GM19467 (cell line): ENCODE data around the gene NSMF.
"Not testable (repeated sequence)": the region's sequence is repeated elsewhere in the genome, so short reads cannot be mapped to it uniquely, and the experiment has no call there.

Source experiments
- ATAC-seq: cut with Tn5 transposase; IDR thresholded peaks from one replicate; pipeline ENCODE4 v1.9.1; 2021; ENCODE audit warnings: mild to moderate bottlenecking, moderate library complexity; ENCODE audit not compliant: unreplicated experiment

NSMF gene

DNA sequence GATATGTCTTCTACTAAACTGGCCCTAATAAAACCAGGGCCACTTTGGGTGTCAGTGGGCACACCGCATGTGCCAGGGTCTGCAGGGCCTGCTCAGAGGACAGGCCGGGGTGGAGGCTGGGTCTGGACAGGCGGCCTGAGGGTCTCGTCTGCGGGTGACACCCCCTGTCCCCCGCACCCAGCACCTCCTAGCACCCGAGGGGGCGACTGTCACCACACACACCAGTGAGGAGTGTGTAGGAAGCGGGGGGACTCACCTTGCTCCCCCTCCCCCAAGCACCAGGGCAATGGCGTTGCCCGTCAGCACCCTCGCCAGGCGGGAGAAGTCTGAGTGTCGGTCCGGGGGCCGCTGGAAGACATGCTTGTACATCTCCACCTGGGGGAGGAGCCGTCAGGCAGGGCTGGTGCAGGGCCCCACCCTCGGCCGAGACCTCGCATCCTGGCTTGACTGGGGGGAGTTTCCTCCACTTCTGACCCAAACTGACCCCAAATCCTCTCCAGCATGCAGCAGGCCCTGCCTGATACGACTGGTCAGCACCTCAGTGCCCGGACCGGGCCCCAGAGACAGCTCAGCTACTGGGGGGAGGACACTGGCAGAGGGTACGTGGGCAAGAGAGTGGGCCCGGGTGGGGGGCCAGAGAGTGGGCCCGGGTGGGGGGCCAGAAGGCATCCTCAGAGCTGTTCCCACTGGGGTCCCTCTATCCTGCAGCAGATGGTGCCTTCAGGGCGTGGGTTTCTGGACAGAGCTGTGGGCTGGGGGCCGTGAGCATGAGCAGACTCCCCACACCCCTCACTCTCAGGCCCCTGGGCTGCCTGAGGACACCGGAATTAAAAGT lies 18.9 kb upstream of the NSMF start:
- no peak for ATAC-seq

DNA sequence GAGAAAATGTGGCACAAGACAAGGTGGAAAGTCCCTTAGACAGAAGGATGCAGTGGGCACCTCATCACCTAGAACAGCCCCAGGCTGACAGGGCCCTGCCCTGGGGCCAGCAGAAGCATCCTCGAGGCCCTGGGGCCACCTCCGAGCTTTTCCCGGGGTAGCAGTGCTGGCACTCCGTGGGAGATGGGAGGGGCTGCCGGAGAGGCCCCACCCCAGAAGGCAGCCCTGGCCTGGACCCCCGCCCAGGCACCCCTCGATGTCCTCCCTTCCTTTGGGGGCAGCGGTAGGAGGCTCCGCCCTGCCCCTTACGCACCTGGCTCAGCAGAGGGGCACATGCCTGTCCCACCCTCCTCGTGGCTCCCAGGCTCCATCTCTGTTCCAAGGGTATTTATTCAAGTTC lies 17.7 kb upstream of the NSMF start:
- ATAC-seq = no peak

DNA sequence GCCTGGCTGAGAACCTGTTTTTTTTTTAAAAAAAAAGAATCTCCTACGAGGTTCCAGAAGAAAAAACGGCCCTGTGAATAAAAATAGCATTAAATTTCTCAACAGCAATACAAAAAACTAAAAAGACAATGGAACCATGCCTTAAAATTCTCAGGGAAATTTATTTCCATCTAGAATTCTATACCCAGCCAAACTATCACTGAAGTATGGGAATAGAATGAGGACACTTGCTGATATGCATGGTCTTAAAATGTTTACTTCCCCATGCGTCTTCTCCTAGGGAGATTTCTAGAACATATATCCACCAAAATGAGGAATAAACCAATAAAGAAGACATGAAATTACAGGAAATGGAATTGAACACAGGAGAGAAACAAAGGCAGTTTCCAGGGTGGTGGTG lies 16.5 kb upstream of the NSMF start:
- no peak for ATAC-seq

DNA sequence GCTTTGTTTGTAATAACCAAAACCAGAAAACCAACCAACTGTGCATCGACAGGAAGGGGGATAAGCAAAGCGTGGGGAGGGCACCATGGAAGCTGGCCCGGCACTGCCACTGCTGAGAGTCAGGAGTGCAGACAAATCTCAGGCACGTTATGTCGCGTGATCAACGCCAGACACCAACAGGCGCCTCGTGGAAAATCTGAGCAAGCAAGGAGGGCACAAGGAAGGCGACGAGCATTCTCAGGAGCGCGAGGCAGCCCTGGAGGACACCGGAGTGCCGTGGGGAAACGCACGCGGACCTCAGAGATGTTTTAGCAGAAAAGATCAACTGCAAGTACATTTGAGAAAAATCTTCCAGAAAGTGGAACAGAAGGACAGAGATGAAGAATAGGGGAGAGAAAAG lies 15.1 kb upstream of the NSMF start:
- no peak for ATAC-seq

DNA sequence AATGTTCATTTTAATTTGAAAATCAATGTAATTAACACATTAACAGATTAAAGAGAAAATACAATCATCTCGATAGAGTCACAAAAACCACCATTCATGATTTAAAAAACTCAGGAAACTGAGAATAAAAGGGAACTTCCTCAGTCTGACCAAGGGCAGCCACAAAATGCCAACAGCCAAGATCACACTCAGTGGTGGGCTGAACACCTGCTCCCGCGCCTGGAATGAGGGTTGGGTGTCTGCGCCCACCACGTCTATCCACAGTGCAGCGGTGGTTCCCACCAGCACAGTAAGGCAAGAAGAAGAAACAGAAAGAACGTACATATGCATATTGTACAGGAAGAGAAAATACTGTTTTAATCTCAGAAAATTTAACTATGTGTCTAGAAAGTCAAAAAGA lies 11.7 kb upstream of the NSMF start:
- ATAC-seq = no peak

DNA sequence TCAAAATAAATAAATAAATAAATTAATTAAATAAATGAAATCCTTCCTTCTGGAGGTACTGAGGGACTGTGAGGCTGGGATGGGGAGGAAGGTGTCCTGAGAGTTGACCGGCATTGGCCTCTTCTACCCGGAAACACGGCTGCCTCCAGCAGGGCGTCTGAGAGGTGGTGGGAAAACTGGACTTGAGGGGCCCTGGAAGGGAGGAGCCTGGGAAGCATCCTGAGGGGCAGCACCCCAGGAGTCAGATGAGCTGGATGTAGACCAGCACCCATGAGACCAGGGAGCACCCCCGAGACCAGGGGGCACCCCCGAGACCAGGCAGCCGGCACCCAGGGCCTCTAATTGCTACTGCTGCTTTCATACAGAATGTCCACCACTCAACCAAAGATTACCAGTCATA lies 8.8 kb upstream of the NSMF start:
- no peak for ATAC-seq

GRCh38 chr9:137467161-137467581 lies 8.0 kb upstream of the NSMF start:
- ATAC-seq = no peak

- ATAC-seq = not testable (repeated sequence)
Measured at GRCh38 chr9:137466389-137467085, 7.4 kb upstream of the NSMF start.

GRCh38 chr9:137465720-137466388 lies 6.7 kb upstream of the NSMF start:
- ATAC-seq = no peak

- ATAC-seq = no peak
Measured at GRCh38 chr9:137465000-137465719, 6.0 kb upstream of the NSMF start.

- no peak for ATAC-seq
Measured at GRCh38 chr9:137464291-137464999, 5.3 kb upstream of the NSMF start.

GRCh38 chr9:137463931-137464290 lies 4.8 kb upstream of the NSMF start:
- no peak for ATAC-seq

DNA sequence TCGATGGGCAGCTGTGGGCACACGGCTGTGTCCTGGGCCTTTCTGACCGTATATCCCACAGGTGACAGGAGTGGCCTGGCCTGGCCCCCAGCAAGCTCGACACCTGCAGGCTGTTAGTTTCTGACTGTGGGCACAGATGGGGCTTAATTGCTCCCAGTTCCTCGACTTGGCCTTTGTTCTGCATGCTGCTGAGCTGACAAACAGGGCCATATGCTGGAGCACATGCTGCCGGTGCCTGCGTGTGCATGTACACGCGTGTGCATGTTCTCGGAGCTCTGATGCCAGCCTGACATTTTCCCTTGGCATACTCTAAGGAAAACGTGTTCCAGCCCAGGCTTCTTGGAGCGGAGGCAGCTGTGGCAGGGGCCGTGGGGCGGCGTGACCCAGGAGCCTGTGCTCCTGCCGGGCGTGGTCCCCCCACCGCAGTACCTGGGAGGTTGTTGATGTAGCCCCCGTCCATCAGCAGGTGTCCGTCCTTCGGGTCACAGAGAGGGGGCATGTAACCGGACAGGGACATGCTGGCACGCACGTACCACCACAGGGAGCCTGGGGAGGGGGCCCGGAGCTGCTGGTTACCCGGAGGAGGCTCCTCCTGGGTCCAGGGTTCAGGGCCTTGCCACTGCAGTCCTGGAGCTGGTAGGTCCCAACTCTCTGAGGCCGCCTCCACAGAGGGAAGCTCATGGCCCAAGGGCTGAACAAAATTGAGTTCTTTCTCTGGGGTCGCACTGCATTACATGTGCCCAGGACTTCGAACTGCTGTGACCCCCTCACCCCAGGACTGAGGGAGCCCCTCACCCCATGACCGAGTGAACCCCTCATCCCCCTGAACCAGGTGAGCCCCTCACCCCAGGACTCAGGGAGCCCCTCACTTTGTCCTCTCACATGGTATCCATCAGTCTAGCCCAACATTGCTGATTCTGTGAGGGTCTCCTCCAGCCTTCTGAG lies 4.1 kb upstream of the NSMF start:
- ATAC-seq = no peak

DNA sequence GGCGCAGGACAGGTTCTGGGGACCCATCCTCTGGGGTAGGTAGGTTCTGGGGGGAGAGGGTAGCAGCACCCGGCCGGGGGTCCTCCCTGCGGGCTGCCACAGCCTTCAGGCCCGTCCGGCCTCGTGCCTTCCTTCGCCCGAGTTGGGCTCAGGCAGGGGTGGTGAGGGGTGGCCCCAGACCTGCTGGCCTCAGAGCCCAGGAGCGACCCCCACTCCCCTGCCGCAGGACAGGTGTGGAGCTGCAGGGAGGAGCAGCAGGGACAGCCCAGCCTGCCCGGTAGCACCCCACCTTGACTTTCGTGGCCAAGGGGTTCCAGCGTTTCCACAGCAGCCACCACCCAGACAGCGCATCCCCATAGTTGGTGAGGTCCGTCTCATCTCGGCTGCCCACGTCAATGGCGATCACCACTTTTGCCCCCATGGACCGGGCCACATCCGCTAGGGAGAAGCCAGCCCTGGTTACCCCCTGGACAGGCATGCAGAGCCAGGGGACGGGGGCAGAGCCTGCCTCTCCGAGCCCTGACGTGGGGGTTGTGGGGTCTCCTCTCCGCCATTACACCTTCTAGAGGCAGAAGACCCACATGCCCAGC lies 3.4 kb upstream of the NSMF start:
- no peak for ATAC-seq

DNA sequence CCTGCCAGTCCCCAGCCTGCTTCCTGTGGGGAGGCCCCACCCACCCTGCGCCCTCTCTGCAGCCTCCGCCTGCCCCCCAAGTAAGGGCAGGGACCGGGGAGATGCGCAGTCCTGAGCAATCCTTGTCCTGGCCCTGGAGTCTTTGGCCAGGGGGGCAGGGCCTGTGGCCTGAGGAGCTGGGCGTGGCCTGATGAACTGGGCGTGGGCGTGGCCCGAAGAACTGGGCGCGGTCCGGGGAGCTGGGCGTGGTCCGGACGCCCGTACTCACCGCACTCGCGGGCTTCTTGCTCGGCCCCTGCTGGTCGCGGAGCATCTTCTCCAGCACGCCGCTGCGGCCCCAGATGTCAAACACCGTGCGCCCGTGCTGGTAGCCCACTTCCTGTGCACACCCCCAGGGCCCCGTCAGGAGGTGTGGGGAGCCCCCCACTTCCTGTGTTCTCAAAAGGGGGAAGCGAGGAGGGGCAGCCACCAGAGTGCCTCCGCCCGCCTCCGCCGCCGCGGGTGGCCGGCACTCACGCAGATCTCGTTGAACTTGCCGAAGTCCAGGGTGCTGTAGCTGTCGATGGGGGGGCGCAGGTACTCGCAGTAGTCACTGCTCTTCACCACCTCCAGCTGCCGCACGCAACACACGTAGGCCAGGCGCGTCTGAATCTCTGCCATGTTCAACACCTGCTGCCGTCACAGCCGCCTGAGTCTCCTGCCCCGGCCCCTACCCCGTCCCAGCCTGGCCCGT lies 2.7 kb upstream of the NSMF start:
- no peak for ATAC-seq

DNA sequence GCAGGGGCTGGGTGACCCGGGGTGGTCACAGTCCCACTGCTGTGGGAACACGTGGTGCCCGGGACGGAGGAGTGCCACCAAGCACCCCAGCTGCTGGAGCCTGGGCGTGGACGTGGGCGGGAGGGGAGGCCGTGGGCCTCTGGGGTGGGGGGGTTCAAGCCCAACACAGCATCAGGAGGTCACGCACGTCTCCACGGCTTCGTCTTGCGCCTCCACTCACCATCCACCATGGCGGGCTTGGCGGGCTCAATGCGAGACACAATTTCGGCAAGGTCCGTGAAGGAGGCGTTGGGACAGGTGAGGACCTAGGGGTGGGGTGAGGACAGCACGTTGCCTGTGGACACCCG lies 2.2 kb upstream of the NSMF start:
- no peak for ATAC-seq

DNA sequence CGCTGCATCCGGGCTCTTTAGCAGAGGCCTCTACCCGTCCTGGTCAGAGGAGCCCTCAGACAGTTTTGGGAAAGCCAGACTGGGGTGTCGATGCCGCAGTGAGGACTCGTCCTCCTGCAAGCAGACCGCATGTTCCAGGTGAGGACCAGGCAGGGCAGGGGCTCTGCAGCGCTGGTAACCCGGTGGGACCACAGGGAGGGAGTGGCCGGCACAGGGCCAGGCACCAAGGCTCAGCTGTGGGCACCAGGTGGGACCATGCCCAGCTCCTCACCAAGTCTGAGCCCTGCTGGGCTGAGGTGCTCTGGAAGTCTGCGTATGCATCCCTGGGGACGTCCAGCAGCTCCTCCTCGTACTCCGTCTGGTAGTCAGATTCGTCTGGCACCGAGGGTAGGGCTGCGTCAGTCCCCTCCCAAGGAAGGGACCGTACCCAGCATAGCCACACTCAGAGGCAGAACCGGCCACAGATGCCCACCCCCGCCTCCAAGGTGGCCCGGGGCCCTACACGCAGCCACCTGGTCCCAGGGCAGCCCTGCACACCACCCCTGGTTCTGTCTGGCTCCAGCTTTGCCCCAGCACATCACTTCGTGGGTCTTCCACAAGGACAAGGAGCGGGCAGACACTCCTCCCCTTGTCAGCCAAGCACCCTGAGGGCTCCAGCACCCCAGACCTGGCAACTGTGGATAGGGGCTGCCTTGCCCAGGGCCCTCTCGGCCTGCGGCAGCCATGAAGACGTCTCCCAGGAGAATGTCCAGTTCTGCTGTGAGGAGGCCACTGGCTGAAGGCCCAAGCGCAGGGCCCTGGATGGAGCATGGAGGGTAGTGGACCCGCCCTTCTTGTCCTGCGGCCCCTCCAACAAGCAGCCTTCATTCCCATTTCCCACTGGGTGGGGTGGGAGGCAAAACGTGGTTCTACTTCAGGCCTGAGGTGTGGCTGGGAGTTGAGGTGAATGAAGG lies 1.5 kb upstream of the NSMF start:
- no peak for ATAC-seq
